Panc1 (cell line): ENCODE data around the gene AGRP. TPM values are rescaled to one million over a fixed set of nuclear protein-coding genes. Genes with fewer than 3 reads are reported as not detected.
"Not testable (repeated sequence)": the region's sequence is repeated elsewhere in the genome, so short reads cannot be mapped to it uniquely, and the experiment has no call there.

Experiments used
- ATAC-seq: fragments of 200-7000 bp; cut with Tn5 transposase; 2 replicates; pipeline ENCODE4 v1.9.1; 2020; ENCODE audit warnings: mild to moderate bottlenecking, moderate library complexity
- BruUV-seq: library from RNA; stranded (reverse); fragments of 400-500 nt; replicated peaks from 2 replicates; lab custom pipeline; 2021; lab: Mats Ljungman, UMichigan
- CTCF ChIA-PET: fragments of 300-600 bp; sonication (Branson Sonifier 250); formaldehyde crosslinking; loops from one replicate; lab custom pipeline; 2022; ENCODE audit warnings: antibody characterized with exemption; lab: Charles Lee
- POLR2A ChIA-PET: fragments of 300-600 bp; sonication (Branson Sonifier 250); formaldehyde crosslinking; loops from one replicate; lab custom pipeline; 2022; ENCODE audit warnings: antibody characterized with exemption; lab: Charles Lee
- DNase-seq: peaks from one replicate; pipeline ENCODE4 v3.0.0-alpha.2; 2010; ENCODE audit warnings: low read depth, low spot score
- H3K27ac ChIP-seq: 2 replicates; pipeline ENCODE4 v1.5.1; 2011; ENCODE audit warnings: mild to moderate bottlenecking, low read length, inconsistent platforms
- H3K27me3 ChIP-seq: fragments of 200-500 bp; sonication (Bioruptor generic); 2 replicates; pipeline ENCODE4 v1.6.0; 2014; ENCODE audit warnings: low read length, inconsistent platforms; ENCODE audit not compliant: control insufficient read depth, insufficient read depth
- H3K36me3 ChIP-seq: fragments of 200-500 bp; sonication (Bioruptor generic); 2 replicates; pipeline ENCODE4 v1.5.1; 2014; ENCODE audit warnings: inconsistent platforms, mild to moderate bottlenecking, low read length, moderate library complexity; ENCODE audit not compliant: control insufficient read depth, insufficient read depth
- H3K4me1 ChIP-seq: 2 replicates; pipeline ENCODE4 v1.5.1; 2011; ENCODE audit warnings: inconsistent platforms, mild to moderate bottlenecking, low read length, moderate library complexity; ENCODE audit not compliant: control insufficient read depth, insufficient read depth
- H3K4me3 ChIP-seq, 2 experiments: 2 replicates each; pipeline ENCODE4 v1.5.1; 2011 to 2012; ENCODE audit warnings: low read depth in 2 of 2, low read length in 2 of 2, mild to moderate bottlenecking in 2 of 2, inconsistent platforms in 1 of 2, moderate library complexity in 1 of 2
- H3K9me3 ChIP-seq: fragments of 200-500 bp; sonication (Bioruptor generic); 2 replicates; pipeline ENCODE4 v1.5.1; 2014; ENCODE audit warnings: low read depth, mild to moderate bottlenecking, inconsistent platforms, low read length, moderate library complexity; ENCODE audit not compliant: control insufficient read depth, insufficient read depth
- CTCF ChIP-seq: fragments of 450-650 bp; IDR thresholded peaks from 2 replicates; pipeline ENCODE4 v1.5.1; 2017; ENCODE audit warnings: mild to moderate bottlenecking
- POLR2AphosphoS5 ChIP-seq: IDR thresholded peaks from 2 replicates; pipeline ENCODE4 v1.6.1; 2012; ENCODE audit warnings: mild to moderate bottlenecking, low read depth, low read length, moderate library complexity
- REST ChIP-seq, 2 experiments: IDR thresholded peaks; 2 replicates each; pipeline ENCODE4 v1.6.1; 2011 to 2012; ENCODE audit warnings: low read depth in 2 of 2, control low read depth in 1 of 2, low read length in 1 of 2, mild to moderate bottlenecking in 1 of 2, moderate library complexity in 1 of 2; ENCODE audit not compliant: insufficient read depth in 1 of 2
- SIN3A ChIP-seq: IDR thresholded peaks from 2 replicates; pipeline ENCODE4 v1.6.1; 2012; ENCODE audit warnings: low read depth, mild to moderate bottlenecking, low read length, moderate library complexity, borderline replicate concordance; ENCODE audit not compliant: insufficient read depth
- TCF7L2 ChIP-seq: IDR thresholded peaks from 2 replicates; pipeline ENCODE4 v1.6.1; 2011; ENCODE audit warnings: mild to moderate bottlenecking, low read depth, low read length, inconsistent platforms
- in situ Hi-C: cut with HindIII; loops from 2 replicates; pipeline ENCODE4 v1.10.0; 2016; ENCODE audit warnings: low sequenced_read_pairs, low pct_unique_long_range_greater_than_20kb
- intact Hi-C: fragments of 100-400 bp; cut with micrococcal nuclease; formaldehyde crosslinking; loops from one replicate; pipeline ENCODE4 v1.10.0; 2022; ENCODE audit not compliant: unreplicated experiment
- total RNA-seq: library from RNA; stranded (reverse); gene quantifications from one replicate; pipeline ENCODE4 v1.2.1, GENCODE V29; 2021; ENCODE audit not compliant: unreplicated experiment

The AGRP gene
- total RNA-seq, 1 experiment from 2014 or later, result not detected

GRCh38 chr16:67514382-67514828 is 31.1 kb upstream of the AGRP start:
- peak; percentile 76 for ATAC-seq
- POLR2A ChIA-PET, result interaction anchor here (0.6 kb wide), 1 partner anchor 66 kb away, joined by 4 read pairs; no protein-coding TSS in a partner anchor

GRCh38 chr16:67513892-67514291 is 30.5 kb upstream of the AGRP start:
- H3K27me3 ChIP-seq, H3K4me3 ChIP-seq, H3K9me3 ChIP-seq, ATAC-seq, H3K4me1 ChIP-seq, H3K27ac ChIP-seq, intact Hi-C loops, DNase-seq, BruUV-seq, H3K36me3 ChIP-seq, in situ Hi-C loops: not testable (repeated sequence)
- ChIA-PET CTCF (interaction anchor here (0.6 to 1.7 kb wide), 5 partner anchors 14 to 253 kb away, joined by 3 to 9 read pairs (median 7); partner anchors contain the start of gene ATP6V0D1), POLR2A (interaction anchor here (0.6 kb wide), 1 partner anchor 65 kb away, joined by 4 read pairs; no protein-coding TSS in a partner anchor)

More at GRCh38 chr16:67514382-67514828, 31.1 kb upstream of the AGRP start:
- BruUV-seq, result no TSS peak
- no peak overlapping the region for H3K27ac ChIP-seq
- H3K9me3 ChIP-seq, result no peaks in the 10 kb centered on the region
- TF ChIP-seq TCF7L2 (no peak), SIN3A (no peak), CTCF (peak; percentile 81)
- H3K36me3 ChIP-seq, result no peaks in the 10 kb centered on the region
- in situ Hi-C loops, result no loop called here
- H3K27me3 ChIP-seq, result no peaks in the 10 kb centered on the region
- no peaks in the 10 kb centered on the region for H3K4me1 ChIP-seq
- intact Hi-C loops, result no loop called here
- DNase-seq, result peak; percentile 48
- CTCF ChIA-PET, result interaction anchor here (0.9 to 1.7 kb wide), 3 partner anchors 33 to 254 kb away, joined by 3 to 7 read pairs (median 7); partner anchors contain the start of gene ATP6V0D1
- H3K4me3 ChIP-seq, result no peak overlapping the region

- no peak for ATAC-seq
- TF ChIP-seq REST (IDR thresholded peaks at IDR 0.05; ENCODE audit: insufficient read depth in 1 of 2, low read depth in 2 of 2, low read length in 1 of 2) (no peak), CTCF (no peak), TCF7L2 (no peak), POLR2AphosphoS5 (no peak), SIN3A (no peak)
- no peaks in the 10 kb centered on the region for H3K4me1 ChIP-seq
- no peak overlapping the region for H3K4me3 ChIP-seq
- DNase-seq, result no peak
- H3K36me3 ChIP-seq, result no peaks in the 10 kb centered on the region
- BruUV-seq, result no TSS peak
- no peaks in the 10 kb centered on the region for H3K27me3 ChIP-seq
- in situ Hi-C loops (no loop called here), intact Hi-C loops (no loop called here)
- ChIA-PET CTCF (no interaction called here), POLR2A (no interaction called here)
- no peak overlapping the region for H3K27ac ChIP-seq
- no peaks in the 10 kb centered on the region for H3K9me3 ChIP-seq
Measured at GRCh38 chr16:67509016-67509415, 25.7 kb upstream of the AGRP start.
